ENCODE data around the gene PCYT2. TPM values are rescaled to one million over a fixed set of nuclear protein-coding genes. Genes with fewer than 3 reads are reported as not detected.
A peak's percentile ranks its signal among the peaks of the same experiment; 100 is the strongest.

The PCYT2 gene
- total RNA-seq, 1 experiment from 2014 or later, result 39.7 TPM

DNA sequence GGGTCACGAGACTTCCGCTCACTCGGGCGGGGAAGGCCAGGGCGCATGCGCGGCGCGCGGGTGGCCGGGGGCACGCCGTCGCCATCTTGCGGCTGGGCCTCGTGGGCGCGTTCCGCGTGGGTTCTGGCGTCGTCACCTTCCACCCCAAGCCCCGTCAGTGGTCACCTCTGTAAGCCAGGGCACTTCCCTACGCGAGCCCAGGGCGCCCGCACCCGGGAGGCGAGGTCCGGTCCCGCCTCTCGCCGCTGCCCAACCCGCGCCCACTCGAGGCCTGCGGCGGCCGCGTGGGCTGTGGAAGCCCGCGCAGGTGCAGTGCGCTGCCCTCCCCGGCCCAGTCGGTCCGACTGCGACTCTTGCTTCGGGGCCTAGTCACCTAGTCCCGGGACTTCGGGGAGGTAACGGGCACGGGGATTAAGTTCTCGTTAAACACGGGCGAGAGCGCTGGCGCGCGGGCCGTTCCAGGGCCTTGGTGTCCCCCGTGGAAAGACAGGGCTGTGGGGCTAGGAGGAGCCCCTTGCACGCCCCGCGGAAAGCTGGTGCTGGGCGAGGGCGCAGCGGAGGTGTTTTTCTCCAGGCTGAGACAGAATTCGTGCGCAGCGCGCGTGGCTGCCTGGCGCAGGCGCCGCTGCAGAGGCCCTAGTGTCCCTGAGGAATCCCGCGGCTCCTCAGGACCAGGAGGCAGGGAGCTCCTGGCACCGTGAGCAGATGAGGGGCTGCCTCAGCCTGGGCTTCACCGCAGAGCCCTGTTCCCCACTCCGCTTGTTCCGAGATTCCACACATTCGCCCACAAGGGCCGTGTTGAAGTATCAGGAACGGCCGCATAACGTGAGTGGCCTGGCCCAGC lies 39.6 kb downstream of the PCYT2 start:
- DNase-seq (ENCODE audit: low read depth), result peak; percentile 84

- DNase-seq (ENCODE audit: low read depth), result no peak
Measured at GRCh38 chr17:81870981-81871386, 40.2 kb downstream of the PCYT2 start, which contains the start of gene ARHGDIA. TSS of gene ARHGDIA (minus strand) at chr17:81871337. CDS start at chr17:81869930, 1,407 bp downstream.

- peak; percentile 63 for DNase-seq (ENCODE audit: low read depth)
Measured at GRCh38 chr17:81870131-81870980, 40.8 kb downstream of the PCYT2 start.

- DNase-seq (ENCODE audit: low read depth), result no peak
Measured at GRCh38 chr17:81869221-81870130, 41.7 kb downstream of the PCYT2 start.

- DNase-seq (ENCODE audit: low read depth), result peak; percentile 69
Measured at GRCh38 chr17:81868674-81869220, 42.5 kb downstream of the PCYT2 start.

GRCh38 chr17:81867991-81868673 lies 43.1 kb downstream of the PCYT2 start:
- peak; percentile 35 for DNase-seq (ENCODE audit: low read depth)

- peak; percentile 77 for DNase-seq (ENCODE audit: low read depth)
Measured at GRCh38 chr17:81867170-81867990, 43.8 kb downstream of the PCYT2 start.

DNA sequence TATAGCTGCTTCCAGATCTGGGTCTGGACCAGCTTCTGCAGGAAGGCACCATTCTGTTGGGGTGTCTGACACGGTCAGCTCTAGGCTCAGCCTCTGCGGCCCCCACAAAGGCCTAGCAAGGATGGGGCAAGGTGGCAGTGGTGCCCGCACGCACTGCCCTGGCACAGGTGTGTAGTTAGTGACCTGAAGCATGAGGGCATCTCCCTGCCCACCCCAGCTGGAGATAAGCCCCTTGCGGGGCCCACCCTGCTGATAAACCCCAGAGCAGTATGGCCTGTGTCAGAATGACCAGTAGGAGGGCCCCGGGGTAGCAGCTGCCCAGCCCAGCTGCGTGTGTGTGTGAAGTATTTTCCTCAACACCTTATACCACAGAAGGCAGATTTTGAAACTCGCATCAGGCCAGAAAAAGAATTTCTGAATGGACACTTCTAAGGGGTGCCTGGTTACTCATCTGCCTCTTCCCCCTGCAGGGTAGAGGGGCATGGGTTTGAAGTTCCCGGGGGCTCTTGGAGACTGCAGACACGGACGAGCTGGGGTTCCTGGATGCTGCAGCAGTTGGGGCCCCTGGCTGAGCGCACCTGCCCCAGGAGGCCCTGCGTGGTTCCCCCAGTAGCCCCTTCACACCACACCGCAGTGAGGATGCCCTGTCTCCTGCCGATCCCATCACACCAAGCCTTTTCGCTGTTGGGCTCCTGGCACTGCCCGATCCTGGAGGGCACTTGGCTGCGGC lies 44.6 kb downstream of the PCYT2 start:
- DNase-seq (ENCODE audit: low read depth), result no peak

DNA sequence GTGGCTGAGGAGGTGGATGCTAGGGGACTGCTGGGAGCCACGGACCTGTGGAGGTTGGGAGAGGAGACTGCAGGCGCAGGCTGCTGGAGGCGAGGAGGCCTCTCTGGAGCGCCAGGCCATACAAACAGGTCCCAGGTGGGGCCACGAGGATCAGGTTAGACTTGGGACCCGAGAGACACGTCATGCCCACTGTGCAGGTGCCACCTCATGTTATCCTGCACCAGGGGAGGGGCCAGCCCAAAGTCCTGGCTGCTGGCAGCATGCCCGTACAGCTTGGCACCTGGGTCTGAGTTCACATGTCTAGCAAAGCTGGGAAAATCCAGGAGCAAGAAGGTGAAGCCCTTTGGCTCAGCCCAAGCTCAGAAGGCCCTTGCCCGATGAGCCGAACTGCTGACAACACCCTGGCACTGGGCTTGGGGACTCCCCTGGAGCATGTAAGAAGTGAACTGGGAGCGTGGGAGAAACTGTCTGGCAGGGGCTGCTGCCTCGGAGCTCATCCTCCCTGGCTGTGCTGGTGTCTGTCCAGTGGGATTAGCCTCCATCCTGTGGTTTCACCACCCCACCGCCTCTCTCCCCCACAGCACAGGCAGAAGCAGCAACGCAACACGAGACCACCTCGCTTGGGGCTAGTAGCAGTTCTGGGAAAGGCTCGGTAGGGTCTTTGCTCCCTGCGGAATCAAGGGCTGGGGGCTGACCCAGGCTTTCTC lies 45.3 kb downstream of the PCYT2 start:
- no peak for DNase-seq (ENCODE audit: low read depth)

DNA sequence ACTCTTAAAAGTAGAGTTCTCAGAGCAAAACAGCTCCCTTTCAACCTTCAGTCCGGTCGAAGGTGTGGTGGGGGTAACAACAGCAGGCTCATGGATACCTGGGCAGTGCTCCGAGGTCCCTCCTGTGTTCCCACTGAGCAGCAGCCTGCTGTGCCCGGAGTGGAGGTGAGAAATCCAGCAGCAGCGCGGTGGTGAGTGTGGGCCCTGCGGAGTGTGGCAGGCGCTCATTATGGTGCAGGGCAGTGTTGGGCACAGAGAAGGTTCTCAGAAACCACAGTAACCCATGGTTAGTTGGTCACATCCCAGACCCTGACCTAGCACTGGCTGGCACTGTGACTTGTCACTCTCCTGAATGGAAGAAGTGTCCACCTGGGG lies 45.9 kb downstream of the PCYT2 start:
- no peak for DNase-seq (ENCODE audit: low read depth)

DNA sequence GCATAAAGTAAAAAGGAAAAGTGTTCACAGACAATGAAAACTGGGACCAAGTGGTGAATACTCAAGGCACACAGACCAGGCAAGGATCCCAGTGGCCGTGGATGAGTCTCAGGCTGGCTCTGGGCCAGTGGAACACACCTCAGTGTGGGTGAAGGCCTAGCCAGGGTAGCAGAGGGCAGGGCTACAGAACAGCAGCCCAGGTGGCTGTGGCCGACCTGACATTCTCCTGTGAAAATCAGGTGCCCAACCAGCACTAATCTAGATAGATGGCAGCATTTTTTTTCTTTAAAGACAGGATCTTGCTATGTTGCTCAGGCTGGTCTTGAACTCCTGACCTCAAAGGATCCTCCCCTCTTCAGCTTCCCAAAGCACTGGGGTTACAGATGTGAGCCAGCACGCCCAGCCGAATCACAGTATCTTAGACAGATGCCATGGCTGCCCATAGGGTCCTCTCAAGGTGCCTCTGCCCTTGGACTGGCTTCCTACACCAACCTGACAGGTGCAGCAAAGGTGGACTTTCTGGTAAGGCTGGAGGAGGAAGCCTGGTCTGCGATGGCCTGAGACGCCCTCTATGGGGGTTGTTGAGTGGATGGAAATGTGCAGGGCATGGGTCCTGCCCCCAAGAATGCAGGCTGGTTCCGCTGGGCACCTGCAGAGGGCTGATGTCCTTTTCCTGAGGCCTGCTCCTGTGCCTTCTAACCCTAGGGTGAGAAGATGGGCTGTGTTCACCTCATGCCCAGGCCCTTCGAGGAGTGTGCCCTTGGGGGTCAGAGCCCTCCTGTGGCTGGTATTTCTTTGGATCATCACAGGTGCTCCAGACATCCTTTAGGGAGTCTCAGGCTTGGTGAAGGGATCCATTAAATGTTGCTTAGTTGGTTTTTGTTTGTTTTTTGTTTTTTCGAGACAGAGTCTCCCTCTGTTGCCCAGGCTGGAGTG lies 47.1 kb downstream of the PCYT2 start:
- no peak for DNase-seq (ENCODE audit: low read depth)

DNA sequence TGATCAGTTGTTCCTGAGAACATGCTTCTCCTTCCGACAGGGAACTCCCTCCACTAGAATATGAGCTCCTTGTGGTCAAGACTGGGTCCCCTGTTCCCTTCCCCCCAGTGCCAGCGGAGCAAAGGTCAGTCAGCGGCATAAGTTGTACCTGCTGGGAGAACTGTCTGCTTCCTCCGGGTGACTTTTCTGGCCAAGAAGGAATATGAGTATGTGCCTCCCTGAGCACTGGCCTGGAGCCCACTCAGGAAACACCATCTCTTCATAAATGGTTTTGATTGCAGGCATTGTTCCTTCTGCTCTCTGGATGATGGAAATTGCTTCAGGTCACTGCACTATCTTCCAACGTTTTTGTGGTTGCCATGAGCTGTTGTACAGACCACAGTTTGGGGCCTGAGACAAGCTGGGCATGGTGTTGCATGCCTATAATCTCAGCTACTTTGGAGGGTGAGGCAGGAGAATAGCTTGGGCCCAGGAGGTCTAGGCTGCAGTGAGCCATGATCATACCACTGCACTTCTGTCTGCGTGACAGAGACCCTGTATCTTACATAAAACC lies 48.0 kb downstream of the PCYT2 start:
- no peak for DNase-seq (ENCODE audit: low read depth)

DNA sequence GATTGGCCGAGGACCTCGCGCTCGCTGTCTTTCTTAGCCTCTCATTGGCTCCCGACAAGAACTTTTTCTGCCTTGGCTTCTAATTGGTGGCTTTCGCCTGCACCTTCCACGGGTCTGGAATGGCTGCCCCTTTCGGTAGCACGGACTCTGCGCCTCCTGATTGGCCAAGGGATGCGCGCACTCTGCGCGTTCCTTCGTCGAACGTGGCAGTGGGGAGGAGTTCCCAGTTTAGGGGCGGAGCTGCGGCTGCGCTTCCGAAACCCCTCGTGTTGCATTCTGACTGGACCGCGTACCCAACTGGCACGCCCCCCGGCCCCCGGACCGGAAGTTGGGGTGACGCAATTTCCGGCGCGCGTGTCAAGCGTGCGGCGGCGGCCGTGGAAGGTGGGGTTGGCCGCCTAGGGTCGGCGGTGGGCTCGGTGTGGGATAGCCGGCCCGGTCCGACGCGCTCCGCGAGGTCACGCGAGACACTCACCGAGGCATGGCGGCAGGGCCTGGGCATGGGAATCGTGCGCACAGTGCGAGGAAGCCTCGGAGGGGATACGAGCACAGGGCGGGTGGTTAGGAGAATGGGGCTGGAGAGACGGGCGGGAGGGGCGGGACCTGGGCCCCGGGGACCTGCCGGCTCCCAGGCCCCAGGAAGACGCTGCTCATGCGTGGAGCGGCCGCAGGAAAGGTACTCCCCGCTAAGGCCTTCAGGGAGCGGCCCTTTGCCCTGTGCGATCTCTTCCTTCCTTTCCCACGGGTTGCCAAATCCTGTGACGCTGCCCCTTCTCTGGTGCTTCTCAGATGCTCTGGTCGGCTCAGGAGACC lies 50.2 kb downstream of the PCYT2 start:
- DNase-seq (ENCODE audit: low read depth), result peak; percentile 100

- no peak for DNase-seq (ENCODE audit: low read depth)
Measured at GRCh38 chr17:81859906-81860755, 51.1 kb downstream of the PCYT2 start, which contains the start of gene P4HB. TSS of gene P4HB (minus strand) at chr17:81860535. CDS start at chr17:81860471, 64 bp downstream.
